Astrocyte (in vitro differentiated cells and primary cell): Measurements from ENCODE around the gene NEMP1.

Experiments
- EZH2 ChIP-seq: IDR thresholded peaks from 2 replicates; pipeline ENCODE4 v1.6.1; 2012; ENCODE audit warnings: mild to moderate bottlenecking, low read length, inconsistent platforms; ENCODE audit not compliant: insufficient read depth
- TF ChIP-seq, protein P1 (sequence below): IDR thresholded peaks from 2 replicates; pipeline ENCODE4 v1.5.1; 2011; ENCODE audit warnings: low read depth, mild to moderate bottlenecking, inconsistent platforms, low read length, moderate library complexity; ENCODE audit not compliant: insufficient read depth

DNA sequence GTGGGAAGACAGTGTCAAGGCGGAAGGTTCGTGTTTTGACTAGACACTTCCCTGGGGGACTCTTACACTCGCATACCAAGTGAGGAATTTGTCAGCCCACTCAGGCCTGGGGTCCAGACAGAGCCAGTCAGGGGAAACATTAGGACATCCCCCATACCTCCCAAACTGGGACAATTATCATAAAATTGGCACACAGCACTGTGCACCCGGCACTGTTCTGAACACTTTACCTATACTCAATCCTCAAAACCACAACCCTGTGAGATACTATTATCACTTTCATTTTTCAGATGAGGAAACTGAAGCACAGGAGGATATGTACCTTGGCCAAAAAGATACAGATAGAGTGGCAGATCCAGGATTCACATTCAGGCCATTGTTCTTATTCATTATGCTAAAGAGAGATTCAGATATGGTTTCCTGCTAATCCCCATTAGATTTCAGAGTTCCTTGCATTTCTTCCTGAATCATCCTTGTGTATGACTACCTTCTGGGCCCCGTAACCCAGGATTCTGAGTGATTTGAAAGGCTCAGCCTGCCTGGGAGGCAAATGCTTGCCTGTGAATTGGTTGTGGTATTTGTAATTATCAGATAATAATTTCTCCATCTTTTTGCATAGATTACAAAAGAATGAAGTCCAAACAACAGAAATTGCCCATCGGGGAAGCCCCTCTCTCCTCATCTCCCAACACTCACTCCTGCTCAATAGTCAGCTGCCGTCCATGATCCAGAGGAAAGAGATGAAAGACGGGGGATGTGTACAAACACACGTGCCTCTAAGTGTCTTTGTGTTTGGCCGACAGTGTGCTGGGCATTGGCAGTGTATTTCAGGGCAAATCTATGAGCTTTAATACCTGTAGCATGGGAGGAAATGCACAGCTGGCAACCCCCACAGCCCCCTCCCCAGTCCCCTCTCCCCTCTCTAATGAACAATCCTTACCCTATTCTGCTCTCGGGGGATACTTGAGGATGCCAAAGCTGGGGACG is 66.9 kb downstream of the NEMP1 start:
- TF ChIP-seq, protein P1, sequence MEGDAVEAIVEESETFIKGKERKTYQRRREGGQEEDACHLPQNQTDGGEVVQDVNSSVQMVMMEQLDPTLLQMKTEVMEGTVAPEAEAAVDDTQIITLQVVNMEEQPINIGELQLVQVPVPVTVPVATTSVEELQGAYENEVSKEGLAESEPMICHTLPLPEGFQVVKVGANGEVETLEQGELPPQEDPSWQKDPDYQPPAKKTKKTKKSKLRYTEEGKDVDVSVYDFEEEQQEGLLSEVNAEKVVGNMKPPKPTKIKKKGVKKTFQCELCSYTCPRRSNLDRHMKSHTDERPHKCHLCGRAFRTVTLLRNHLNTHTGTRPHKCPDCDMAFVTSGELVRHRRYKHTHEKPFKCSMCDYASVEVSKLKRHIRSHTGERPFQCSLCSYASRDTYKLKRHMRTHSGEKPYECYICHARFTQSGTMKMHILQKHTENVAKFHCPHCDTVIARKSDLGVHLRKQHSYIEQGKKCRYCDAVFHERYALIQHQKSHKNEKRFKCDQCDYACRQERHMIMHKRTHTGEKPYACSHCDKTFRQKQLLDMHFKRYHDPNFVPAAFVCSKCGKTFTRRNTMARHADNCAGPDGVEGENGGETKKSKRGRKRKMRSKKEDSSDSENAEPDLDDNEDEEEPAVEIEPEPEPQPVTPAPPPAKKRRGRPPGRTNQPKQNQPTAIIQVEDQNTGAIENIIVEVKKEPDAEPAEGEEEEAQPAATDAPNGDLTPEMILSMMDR: no peak
- TF ChIP-seq EZH2: no peak
